GM08714 (cell line): ENCODE data around the gene ALOX15.
"Not testable (repeated sequence)": the region's sequence is repeated elsewhere in the genome, so short reads cannot be mapped to it uniquely, and the experiment has no call there.

ENCODE experiments used
- H3K4me3 ChIP-seq: fragments of 200-500 bp; sonication (Bioruptor generic); 2 replicates; pipeline ENCODE4 v1.5.1; 2014; ENCODE audit warnings: mild to moderate bottlenecking, low read length, inconsistent platforms
- ZNF274 ChIP-seq: IDR thresholded peaks from 2 replicates; pipeline ENCODE4 v1.6.1; 2012; ENCODE audit warnings: mild to moderate bottlenecking, low read depth, low read length

The ALOX15 gene

GRCh38 chr17:4617090-4617489 lies 24.4 kb downstream of the ALOX15 start:
- no peak for TF ChIP-seq ZNF274
- H3K4me3 ChIP-seq: no peak overlapping the region

GRCh38 chr17:4616476-4616875 lies 25.0 kb downstream of the ALOX15 start:
- no peak for TF ChIP-seq ZNF274
- H3K4me3 ChIP-seq: no peak overlapping the region

DNA sequence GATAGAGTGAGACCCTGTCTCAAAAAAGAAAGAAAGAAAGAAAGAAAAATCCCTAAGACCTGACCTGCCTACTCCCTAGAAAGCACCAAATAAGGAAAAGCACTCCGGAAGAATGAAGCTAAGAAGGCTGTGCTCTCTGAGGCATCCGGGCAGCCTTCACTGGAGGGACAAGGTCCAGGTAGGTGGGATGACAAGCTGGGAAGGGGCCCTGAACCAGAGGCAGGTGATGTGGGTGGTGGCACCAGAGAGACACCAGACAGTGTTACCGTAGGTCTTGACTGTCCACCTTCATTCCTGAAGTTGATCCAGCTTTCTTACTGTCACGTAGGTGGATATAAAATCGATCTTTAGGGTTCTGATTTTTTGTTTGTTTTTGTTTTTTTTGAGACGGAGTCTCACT lies 30.8 kb downstream of the ALOX15 start:
- TF ChIP-seq ZNF274: no peak
- H3K4me3 ChIP-seq: no peak overlapping the region

GRCh38 chr17:4610162-4610561 lies 31.3 kb downstream of the ALOX15 start:
- H3K4me3 ChIP-seq: no peak overlapping the region
- TF ChIP-seq ZNF274: no peak

DNA sequence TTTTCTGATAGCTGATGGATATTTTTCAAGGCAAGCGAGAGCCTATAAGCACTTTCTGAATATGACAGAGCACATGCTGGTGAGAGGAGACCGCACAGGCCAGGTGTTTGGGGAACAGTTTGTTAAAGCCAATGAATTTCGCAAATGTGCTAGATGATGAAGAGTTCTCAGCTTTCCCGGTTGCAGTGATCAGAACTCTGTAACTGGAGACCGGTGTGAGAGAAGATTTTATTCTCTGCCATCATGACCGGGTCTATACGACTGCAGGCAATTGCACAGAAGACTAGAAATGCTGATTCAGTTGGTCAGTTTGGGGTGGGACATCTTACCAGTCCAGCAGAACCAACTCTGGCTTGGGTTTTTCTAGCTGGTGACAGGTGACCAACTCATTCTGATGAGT lies 31.7 kb downstream of the ALOX15 start:
- no peak overlapping the region for H3K4me3 ChIP-seq
- TF ChIP-seq ZNF274: no peak

GRCh38 chr17:4607773-4608187 lies 33.7 kb downstream of the ALOX15 start:
- H3K4me3 ChIP-seq: no peak overlapping the region
- no peak for TF ChIP-seq ZNF274

DNA sequence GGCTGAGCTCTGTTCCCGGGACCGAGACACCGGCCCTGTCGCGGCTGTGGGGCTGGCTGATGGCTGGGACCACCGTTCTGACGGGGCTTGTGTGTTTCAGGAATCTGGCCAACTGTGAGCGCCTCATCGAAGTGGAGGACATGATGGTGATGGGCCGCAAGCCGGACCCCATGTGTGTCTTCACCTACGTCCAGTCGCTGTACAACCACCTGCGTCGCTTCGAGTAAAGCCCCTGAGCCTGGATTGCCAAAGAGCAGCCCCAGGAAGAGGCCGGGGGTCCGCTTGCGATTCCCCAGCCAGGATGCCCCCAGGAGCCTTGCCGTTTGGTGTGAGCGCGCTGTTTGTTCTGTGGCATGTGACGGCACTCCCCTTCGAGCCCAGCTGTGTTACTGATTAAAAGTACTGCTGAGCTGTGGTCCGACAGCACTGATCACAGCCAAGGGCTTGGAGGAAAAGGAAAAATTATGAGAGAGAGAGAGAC lies 34.2 kb downstream of the ALOX15 start:
- no peak overlapping the region for H3K4me3 ChIP-seq
- no peak for TF ChIP-seq ZNF274

GRCh38 chr17:4605826-4606225 lies 35.7 kb downstream of the ALOX15 start:
- TF ChIP-seq ZNF274: no peak
- H3K4me3 ChIP-seq: no peak overlapping the region

GRCh38 chr17:4604736-4605135 lies 36.7 kb downstream of the ALOX15 start:
- H3K4me3 ChIP-seq: not testable (repeated sequence)

DNA sequence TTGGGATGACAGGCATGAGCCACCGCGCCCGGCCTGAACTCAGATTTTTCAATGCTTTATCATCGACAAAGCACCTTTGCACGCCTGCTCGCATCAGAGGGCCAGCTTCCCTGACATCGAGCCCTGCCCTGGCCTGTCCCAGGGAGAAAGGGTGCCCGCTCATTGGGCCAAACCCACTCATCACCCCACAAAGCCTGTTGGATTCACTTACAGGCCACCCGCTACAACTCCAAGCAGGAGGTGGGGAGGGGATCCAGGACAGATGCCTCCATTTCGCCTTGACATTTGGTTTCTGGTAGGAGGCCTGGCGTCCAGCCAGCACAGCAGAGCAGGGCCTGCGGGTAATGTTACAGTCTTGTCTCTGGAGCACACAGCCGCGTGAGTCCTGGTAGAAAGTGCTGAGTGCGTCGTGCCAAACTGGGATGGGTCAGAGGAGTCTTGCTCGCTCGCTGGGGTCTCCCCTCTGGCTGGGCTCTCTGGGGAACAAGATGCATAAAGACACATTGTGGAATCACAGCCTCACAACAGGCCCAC lies 37.3 kb downstream of the ALOX15 start:
- TF ChIP-seq ZNF274: no peak
- H3K4me3 ChIP-seq: no peak overlapping the region

- no peak for TF ChIP-seq ZNF274
- H3K4me3 ChIP-seq: no peak overlapping the region
Observed at GRCh38 chr17:4602041-4602440, 39.4 kb downstream of the ALOX15 start.

DNA sequence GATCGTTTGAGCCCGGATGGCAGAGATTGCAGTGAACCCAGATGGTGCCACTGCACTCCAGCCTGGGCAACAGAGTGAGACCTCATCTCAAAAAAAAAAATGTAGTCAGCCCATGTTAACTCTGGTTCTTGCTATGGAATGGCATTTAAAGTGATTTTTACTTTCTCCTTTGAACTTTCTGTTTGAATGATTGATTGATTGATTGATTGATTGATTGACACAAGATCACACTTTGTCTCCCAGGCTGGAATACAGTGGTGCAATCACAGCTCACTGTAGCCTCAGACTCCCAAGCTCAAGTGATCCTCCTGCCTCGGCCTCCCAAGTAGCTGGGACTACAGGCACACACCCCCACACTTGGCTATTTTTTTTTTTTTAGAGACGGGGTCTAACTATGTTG lies 40.2 kb downstream of the ALOX15 start:
- no peak for TF ChIP-seq ZNF274
- no peak overlapping the region for H3K4me3 ChIP-seq

DNA sequence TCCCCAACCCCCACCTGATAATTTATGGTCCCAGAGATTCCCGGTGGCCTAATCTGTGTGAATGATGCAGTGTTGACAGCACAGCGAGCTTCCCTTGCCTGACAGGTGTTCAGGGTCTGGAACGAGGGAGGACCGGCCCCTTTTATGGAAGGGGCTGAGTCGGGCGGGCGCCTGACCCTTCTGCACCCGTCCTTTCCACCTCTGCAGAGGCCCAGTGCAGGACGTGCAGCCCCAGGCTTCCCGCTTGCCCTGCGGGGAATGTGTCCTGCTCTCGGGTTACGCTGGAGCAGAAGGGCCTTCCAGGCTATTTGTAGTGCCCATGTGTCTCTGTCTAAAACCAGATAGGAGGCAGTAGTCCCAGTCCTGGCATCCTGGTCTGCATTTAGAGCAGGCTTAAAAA lies 40.9 kb downstream of the ALOX15 start:
- no peak overlapping the region for H3K4me3 ChIP-seq
- TF ChIP-seq ZNF274: no peak

GRCh38 chr17:4599505-4600281 lies 41.8 kb downstream of the ALOX15 start:
- TF ChIP-seq ZNF274: no peak
- H3K4me3 ChIP-seq: no peak overlapping the region

GRCh38 chr17:4598776-4599504 lies 42.5 kb downstream of the ALOX15 start:
- no peak for TF ChIP-seq ZNF274
- no peak overlapping the region for H3K4me3 ChIP-seq
